ENCODE measurements around the gene PEX11A.
"Not testable (repeated sequence)": the region's sequence is repeated elsewhere in the genome, so short reads cannot be mapped to it uniquely, and the experiment has no call there.

PEX11A gene

GRCh38 chr15:89704411-89704810, 13.9 kb upstream of the PEX11A start:
- no peak overlapping the region for H3K4me3 ChIP-seq (ENCODE audit: low read depth, low read length)
- no peak for DNase-seq (ENCODE audit: low read depth, low spot score)
- POLR2A ChIA-PET, result no interaction called here
- CTCF ChIA-PET, result interaction anchor here (1.0 to 1.5 kb wide), 2 partner anchors 36 to 170 kb away, joined by 3 to 4 read pairs; no protein-coding TSS in a partner anchor
- TF ChIP-seq CTCF (IDR thresholded peaks at IDR 0.05; ENCODE audit: insufficient read depth, low read length, missing control alignments), result no peak

DNA sequence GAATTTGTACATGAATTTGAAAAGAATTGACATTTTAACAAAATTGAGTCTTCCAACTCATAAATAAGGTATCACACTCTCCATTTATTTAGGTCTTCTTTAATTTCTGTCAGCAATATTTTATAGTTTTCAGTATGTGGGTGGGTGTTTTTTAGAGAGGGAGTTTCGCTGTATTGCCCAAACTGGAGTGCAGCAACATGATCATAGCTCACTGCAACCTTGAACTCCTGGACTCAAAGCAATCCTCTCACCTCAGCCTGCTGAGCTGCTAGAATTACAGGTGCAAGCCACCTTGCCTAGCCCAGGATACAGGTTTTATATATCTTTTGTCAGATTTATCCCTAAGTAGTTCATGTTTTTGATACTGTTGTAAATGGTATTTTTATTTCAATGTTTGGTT, 4.6 kb upstream of the PEX11A start:
- ChIA-PET CTCF (interaction anchor here (1.5 kb wide), 1 partner anchor 180 kb away, joined by 3 read pairs; no protein-coding TSS in a partner anchor), POLR2A (no interaction called here)
- DNase-seq (ENCODE audit: low read depth, low spot score), result no peak
- no peak overlapping the region for H3K4me3 ChIP-seq (ENCODE audit: low read depth, low read length)
- TF ChIP-seq CTCF (IDR thresholded peaks at IDR 0.05; ENCODE audit: insufficient read depth, low read length, missing control alignments), result no peak

DNA sequence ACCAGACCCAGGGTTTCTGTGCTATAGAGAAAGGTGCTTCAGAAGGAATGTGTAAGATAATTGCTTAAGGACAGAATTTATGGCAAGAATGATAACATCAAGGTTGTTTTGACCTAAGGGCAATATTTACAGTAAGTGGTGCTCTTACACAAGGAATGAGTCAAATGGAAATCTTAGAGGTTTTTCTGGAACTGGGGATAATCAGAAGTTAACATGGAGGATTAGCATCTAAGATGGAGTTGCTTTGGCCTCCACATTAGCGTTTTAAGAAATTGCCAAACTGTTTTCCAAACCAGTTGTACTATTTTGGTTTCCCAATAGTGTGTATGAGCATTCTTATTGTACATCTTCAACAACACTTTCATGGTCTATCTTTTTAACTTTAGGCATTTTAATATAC, 3.1 kb upstream of the PEX11A start:
- no peak for DNase-seq (ENCODE audit: low read depth, low spot score)
- POLR2A ChIA-PET, result no interaction called here
- no peak for TF ChIP-seq CTCF (IDR thresholded peaks at IDR 0.05; ENCODE audit: insufficient read depth, low read length, missing control alignments)
- no peak overlapping the region for H3K4me3 ChIP-seq (ENCODE audit: low read depth, low read length)
- CTCF ChIA-PET, result interaction anchor here (1.0 to 1.1 kb wide), 2 partner anchors 15 to 181 kb away, joined by 3 to 5 read pairs; partner anchors contain the start of gene PLIN1

- ChIA-PET CTCF (interaction anchor here (1.0 to 1.1 kb wide), 2 partner anchors 15 to 182 kb away, joined by 3 to 5 read pairs; partner anchors contain the start of gene PLIN1), POLR2A (no interaction called here)
- TF ChIP-seq CTCF (IDR thresholded peaks at IDR 0.05; ENCODE audit: insufficient read depth, low read length, missing control alignments), result no peak
- DNase-seq (ENCODE audit: low read depth, low spot score), result no peak
- no peak overlapping the region for H3K4me3 ChIP-seq (ENCODE audit: low read depth, low read length)
Observed at GRCh38 chr15:89693091-89693490, 2.5 kb upstream of the PEX11A start.

DNA sequence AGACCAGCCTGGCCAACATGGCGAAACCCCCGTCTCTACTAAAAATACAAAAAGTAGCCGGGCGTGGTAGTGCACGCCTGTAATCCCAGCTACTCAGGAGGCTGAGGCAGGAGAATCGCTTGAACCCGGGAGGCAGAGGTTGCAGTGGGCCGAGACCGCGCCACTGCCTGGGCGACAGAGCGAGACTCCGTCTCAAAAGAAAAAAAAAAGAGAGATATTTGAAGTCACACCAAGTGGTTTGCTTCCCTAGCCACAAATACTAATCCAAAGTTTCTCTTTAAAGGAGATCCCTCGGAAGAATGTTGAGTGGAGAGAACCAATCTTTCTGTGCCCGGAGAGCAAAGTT, 651 bp downstream of the PEX11A start:
- DNase-seq (ENCODE audit: low read depth, low spot score); POLR2A ChIA-PET: not testable (repeated sequence)
- CTCF ChIA-PET, result interaction anchor here (1.0 to 1.3 kb wide), 2 partner anchors 22 to 44 kb away, joined by 3 to 5 read pairs; no protein-coding TSS in a partner anchor
- peak overlapping the region; percentile 94 for H3K4me3 ChIP-seq (ENCODE audit: low read depth, low read length)

GRCh38 chr15:89686522-89686921, 4.0 kb downstream of the PEX11A start:
- no peak for TF ChIP-seq CTCF (IDR thresholded peaks at IDR 0.05; ENCODE audit: insufficient read depth, low read length, missing control alignments)
- CTCF ChIA-PET, result no interaction called here
- H3K4me3 ChIP-seq (ENCODE audit: low read depth, low read length), result no peak overlapping the region
- DNase-seq (ENCODE audit: low read depth, low spot score), result no peak
- POLR2A ChIA-PET, result no interaction called here

DNA sequence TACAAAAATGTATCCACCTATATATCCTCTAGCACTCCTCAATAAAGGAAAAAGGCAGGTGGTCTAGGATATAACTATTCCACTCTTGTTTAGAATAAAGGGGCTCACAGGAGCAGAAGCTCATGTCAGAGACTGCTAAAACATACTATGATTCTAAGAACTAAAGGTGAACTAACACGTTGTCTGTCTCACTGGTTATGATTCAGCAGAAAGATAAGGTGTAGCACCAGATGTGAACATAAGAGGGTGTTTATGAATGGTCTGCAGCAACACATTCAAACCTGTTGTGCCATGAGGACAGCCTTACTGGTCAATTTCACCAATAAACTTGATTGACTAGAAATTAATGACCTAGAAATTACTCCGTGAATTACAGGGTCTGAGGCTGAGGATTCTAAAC, 4.6 kb downstream of the PEX11A start:
- no peak for TF ChIP-seq CTCF (IDR thresholded peaks at IDR 0.05; ENCODE audit: insufficient read depth, low read length, missing control alignments)
- no peak overlapping the region for H3K4me3 ChIP-seq (ENCODE audit: low read depth, low read length)
- no peak for DNase-seq (ENCODE audit: low read depth, low spot score)
- CTCF ChIA-PET, result no interaction called here
- POLR2A ChIA-PET, result no interaction called here
